Adrenal gland (tissue), 5 donors: ENCODE measurements around the gene NUBP2.

ENCODE experiments used
- POLR2A ChIP-seq, 2 donors: fragments of 450-650 bp; IDR thresholded peaks; one replicate each; pipeline ENCODE4 v1.6.1; 2017; ENCODE audit warnings: antibody characterized with exemption in 2 of 2, mild to moderate bottlenecking in 2 of 2, moderate library complexity in 1 of 2
- TF ChIP-seq, protein P1 (sequence below), 6 experiments: fragments of 450-650 bp in 4 of 6; fragments of 200-600 bp in 2 of 6; sonication (generic) in 1 of 6; IDR thresholded peaks; 1 replicate in 5 of 6; 2 replicates in 1 of 6; pipeline versions ENCODE4 v1.5.1 to v1.8.0; 2016 to 2021; ENCODE audit warnings: antibody characterized with exemption in 6 of 6, mild to moderate bottlenecking in 2 of 6, moderate library complexity in 1 of 6
- donor health status: DM: no; HTN: no; CAD: no.

DNA sequence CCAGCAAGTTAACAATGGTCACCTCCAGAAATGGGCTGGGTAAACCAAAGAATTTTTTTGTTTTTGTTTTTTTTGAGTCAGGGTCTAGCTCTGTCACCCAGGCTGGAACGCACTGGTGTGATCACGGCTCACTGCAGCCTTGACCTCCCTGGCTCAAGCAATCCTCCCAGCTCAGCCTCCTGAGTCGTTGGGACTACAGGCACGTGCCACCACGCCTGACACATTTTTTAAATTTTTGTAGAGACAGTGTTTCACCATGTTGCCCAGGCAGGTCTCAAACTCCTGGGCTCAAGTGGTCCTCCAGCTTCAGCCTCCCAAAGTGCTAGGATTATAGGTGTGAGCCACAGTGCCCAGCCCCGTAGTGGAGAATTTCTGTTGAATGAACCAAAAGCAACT lies 2.1 kb upstream of the NUBP2 start:
- TF ChIP-seq, protein P1, sequence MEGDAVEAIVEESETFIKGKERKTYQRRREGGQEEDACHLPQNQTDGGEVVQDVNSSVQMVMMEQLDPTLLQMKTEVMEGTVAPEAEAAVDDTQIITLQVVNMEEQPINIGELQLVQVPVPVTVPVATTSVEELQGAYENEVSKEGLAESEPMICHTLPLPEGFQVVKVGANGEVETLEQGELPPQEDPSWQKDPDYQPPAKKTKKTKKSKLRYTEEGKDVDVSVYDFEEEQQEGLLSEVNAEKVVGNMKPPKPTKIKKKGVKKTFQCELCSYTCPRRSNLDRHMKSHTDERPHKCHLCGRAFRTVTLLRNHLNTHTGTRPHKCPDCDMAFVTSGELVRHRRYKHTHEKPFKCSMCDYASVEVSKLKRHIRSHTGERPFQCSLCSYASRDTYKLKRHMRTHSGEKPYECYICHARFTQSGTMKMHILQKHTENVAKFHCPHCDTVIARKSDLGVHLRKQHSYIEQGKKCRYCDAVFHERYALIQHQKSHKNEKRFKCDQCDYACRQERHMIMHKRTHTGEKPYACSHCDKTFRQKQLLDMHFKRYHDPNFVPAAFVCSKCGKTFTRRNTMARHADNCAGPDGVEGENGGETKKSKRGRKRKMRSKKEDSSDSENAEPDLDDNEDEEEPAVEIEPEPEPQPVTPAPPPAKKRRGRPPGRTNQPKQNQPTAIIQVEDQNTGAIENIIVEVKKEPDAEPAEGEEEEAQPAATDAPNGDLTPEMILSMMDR (IDR thresholded peaks at IDR 0.05), result no peak
- TF ChIP-seq POLR2A (IDR thresholded peaks at IDR 0.05), result peak in 1 of 2 donors; percentile 24
